ENCODE results near the gene METTL4.
"Not testable (repeated sequence)": the region's sequence is repeated elsewhere in the genome, so short reads cannot be mapped to it uniquely, and the experiment has no call there.

METTL4 gene

DNA sequence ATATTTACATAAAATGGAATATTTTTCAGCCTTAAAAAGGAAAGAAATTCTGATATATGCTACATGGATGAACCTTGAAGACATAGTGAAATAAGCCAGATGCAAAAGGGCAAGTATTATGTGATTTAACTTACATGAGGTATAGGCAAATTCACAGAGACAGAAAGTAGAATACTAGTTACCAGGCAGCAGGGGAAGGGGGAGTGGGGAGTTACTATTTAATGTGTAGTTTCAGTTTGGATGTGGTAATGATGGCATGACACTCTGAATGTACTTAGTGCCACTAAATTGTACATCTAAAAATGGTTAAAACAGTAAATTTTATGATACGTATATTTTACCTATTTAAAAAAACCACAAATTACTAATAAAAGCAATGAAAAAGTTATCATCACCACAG, 12.1 kb downstream of the METTL4 start:
- DNase-seq = no peak

GRCh38 chr18:2557536-2557935, 13.8 kb downstream of the METTL4 start:
- no peak for DNase-seq

- DNase-seq = no peak
Observed at GRCh38 chr18:2555895-2556294, 15.4 kb downstream of the METTL4 start.

GRCh38 chr18:2554696-2555095, 16.6 kb downstream of the METTL4 start:
- DNase-seq = no peak

- DNase-seq = no peak
Observed at GRCh38 chr18:2551425-2551824, 19.9 kb downstream of the METTL4 start.

- DNase-seq = no peak
Observed at GRCh38 chr18:2549462-2549861, 21.8 kb downstream of the METTL4 start.

DNA sequence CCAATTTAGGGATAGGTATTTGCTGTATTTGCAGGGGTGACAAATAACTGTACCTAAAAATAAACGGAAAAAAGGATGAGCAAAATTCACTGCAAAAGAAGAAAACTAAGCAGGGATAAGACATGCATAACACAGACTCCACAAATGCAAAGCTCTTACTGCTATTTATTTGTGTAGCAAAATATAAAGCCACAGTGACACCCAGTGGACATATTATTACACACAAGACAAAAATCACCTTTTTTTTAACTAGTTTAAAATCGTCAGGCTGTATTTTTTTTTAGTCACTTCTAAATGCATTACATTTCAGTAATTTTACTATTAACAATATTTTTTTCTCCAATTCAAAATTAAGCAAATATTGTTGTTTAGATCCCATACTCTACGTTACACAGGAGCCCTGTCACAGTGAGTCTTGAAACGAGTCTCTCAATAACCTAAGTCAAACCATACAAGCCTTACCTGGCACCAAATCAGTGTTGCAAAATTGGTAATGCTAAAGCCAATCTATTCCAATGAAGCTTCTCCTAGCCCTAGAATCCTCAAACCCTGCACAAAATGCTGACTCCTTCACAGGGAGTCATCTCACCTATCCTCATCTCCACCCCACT, 23.7 kb downstream of the METTL4 start:
- DNase-seq = no peak

DNA sequence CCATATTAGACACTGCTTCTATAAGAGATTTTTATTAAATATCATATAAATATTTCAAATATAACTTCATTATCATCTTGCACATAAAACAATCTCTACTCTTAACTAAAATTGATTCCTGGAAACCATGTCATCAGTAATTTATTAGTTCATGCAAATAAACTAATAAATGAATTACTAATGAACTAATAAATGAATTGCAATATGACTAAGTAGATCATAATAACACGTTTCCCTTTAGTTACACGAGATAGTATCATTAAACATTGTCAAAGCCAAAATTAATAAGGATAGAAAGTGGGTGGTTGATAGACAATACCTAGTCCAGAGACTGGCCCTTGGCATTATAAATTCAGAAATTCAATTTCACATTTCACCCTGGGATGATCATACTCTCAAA, 26.1 kb downstream of the METTL4 start:
- DNase-seq = no peak

DNA sequence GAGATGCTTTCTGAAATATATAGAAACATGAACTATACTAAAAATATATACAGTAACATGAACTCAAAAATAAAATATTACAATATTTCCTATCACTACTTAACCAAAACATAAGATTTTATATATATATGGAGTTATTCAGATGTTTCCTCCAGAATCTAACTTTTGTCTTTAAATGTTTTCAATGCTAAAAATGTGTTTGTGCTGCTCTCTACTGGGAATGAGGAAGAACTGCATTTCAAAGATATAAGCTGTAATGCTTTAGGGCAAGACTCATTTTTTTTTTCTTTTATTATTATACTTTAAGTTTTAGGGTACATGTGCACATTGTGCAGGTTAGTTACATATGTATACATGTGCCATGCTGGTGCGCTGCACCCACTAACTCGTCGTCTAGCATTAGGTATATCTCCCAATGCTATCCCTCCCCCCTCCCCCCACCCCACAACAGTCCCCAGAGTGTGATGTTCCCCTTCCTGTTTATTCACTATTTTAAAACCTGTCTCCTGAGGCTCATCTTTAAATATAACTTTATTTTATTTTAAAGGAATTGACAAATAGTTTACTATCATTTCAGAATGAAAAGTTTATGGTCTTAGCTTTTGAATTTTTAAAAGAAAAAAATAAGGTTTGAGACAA, 29.3 kb downstream of the METTL4 start:
- DNase-seq = not testable (repeated sequence)

DNA sequence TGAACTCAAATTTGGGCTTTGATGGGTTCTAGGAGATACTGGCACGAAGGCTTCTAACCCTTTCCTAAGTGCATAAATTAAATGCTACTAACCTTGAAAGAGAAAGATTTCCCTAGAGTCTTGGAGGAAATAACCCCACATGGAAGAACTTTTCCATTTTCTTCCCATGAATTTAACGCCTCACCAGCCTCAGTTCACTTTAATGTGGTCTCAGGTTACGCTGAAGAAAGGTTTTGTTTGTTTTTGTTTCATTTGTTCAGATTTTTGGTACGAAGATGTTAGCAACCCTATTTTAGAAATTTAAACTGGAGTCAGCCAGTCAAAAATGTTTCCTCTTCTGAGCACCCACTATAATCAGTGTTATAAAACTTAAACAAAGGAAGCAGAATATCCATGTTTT, 30.7 kb downstream of the METTL4 start:
- no peak for DNase-seq

DNA sequence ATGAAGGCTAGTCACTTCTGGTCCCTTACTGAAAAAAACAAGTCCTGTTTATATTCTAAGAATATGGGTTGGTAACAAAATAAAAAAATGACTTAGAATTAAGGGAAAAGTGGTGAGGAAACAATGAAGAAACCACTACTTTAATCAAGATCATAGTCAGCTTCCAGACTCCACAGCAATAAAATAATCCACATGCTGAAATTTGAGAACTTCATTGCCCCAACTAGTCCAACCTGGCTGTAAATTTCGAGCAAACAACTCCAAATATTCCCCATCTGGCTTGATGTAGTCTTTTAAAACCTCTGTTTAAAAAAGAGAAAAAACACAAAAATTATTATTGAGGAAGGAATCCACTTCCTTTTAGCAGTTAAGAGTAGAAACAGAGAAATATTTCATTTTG, 32.5 kb downstream of the METTL4 start:
- no peak for DNase-seq

- no peak for DNase-seq
Observed at GRCh38 chr18:2538236-2538635, 33.1 kb downstream of the METTL4 start.

GRCh38 chr18:2537296-2537695, 34.0 kb downstream of the METTL4 start:
- DNase-seq = no peak

- DNase-seq = no peak
Observed at GRCh38 chr18:2536493-2536892, 34.8 kb downstream of the METTL4 start.

DNA sequence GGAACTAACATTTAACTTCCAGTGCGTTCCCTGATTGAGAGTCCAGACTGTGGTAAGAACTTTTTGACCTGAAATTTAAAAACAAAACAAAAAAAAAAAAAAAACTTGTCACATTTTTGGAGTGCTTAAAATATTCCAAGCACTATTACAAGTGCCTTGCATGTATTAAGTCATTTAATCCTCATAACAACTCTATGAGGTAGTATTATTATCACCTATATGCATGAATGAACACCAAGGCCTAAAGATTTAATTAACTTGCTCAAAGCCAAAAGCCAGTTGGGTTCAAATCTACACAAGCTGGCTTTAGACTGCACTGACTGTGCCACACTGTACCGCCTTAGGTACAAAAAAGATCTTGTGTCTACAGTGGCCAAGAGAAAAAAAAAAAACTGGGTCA, 35.2 kb downstream of the METTL4 start:
- no peak for DNase-seq

GRCh38 chr18:2535419-2535910, 35.8 kb downstream of the METTL4 start:
- no peak for DNase-seq

DNA sequence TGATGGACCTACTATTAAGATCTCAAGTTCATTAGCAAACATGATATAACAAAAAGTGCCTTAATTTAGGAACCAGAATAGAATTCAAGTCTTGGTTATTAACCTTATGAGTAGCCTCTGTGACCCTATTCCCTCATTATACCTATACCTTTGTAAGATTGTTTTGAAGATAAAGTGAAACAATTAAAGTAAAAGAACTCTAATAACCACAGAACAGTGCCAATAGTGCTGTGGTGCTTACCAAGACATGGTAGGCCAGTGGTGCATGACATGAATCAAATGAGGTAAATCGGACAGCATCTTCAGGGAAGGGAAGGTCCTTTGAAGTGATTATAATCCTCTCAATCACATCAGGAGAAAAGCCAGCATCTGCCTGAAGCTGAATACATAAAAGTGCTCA, 36.4 kb downstream of the METTL4 start:
- DNase-seq = no peak

DNA sequence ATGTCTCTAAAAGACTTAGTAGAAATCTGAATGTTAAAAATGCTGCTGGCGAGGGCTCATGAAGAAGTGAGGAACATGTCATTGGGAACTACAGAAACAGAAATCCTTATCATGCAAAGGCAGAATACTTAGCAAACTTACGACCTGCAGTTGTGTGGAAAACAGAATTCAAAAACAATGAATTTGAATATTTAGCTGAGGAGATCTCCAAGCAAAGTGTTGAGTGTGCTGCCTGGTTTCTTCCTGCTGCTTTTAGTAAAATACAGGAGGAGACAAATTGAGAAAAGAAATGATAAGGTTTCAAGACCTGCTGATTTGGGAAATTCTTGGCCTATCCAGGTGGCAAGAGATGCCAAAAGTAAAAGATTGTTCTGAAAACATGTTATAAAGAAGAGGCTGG, 38.5 kb downstream of the METTL4 start:
- DNase-seq = no peak

DNA sequence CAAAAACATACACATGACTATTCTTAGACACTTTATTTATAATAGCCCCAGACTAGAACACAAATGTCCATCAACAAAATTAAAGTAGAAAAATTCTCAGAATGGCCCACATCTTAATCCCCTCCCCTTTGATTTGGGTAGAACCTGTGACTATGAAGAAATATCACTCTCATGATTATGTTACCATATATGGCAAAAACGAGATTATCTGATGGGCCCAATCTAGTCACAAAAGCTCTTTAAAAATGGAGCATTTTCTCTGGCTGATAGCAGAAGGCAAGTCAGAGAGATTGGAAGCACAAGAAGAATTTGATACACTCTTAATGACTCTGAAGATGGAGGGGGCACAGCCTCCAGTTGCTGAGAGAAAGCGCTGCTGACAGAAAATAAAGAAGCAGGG, 39.6 kb downstream of the METTL4 start:
- DNase-seq = no peak

GRCh38 chr18:2529154-2529553, 42.2 kb downstream of the METTL4 start:
- DNase-seq = no peak

GRCh38 chr18:2526329-2526728, 45.0 kb downstream of the METTL4 start:
- DNase-seq = no peak

- not testable (repeated sequence) for DNase-seq
Observed at GRCh38 chr18:2524794-2525198, 46.5 kb downstream of the METTL4 start.

- DNase-seq = no peak
Observed at GRCh38 chr18:2522112-2522511, 49.2 kb downstream of the METTL4 start.

- no peak for DNase-seq
Observed at GRCh38 chr18:2518473-2518872, 52.8 kb downstream of the METTL4 start.
